OCI-LY3 (cell line): Measurements from ENCODE around the gene MSMP.

ENCODE experiments used
- H2AFZ ChIP-seq: fragments of 200-600, 300-600 bp; shearing (Covaris generic); 2 replicates; pipeline ENCODE4 v1.6.0; 2014; ENCODE audit warnings: antibody characterized with exemption, low read depth, low read length
- H3K27ac ChIP-seq: fragments of 200-600, 300-600 bp; sonication (generic); 2 replicates; pipeline ENCODE4 v1.5.1; 2014; ENCODE audit warnings: mild to moderate bottlenecking, low read length, moderate library complexity, mixed read lengths
- H3K27me3 ChIP-seq: fragments of 200-600, 300-600 bp; sonication (generic); 2 replicates; pipeline ENCODE4 v1.6.1; 2014; ENCODE audit warnings: low read depth, low read length, mixed read lengths
- H3K36me3 ChIP-seq: fragments of 200-600, 300-600 bp; sonication (generic); replicated peaks from 2 replicates; pipeline ENCODE3; 2014; ENCODE audit warnings: low read depth, low read length, mixed read lengths
- H3K4me1 ChIP-seq: fragments of 300-600, 200-600 bp; sonication (generic); 2 replicates; pipeline ENCODE4 v1.6.1; 2014; ENCODE audit warnings: low read length, mixed read lengths
- H3K4me2 ChIP-seq: fragments of 200-600, 300-600 bp; sonication (generic); 2 replicates; pipeline ENCODE4 v1.6.1; 2014; ENCODE audit warnings: low read length, mixed read lengths
- H3K4me3 ChIP-seq: fragments of 300-600, 200-600 bp; sonication (generic); 2 replicates; pipeline ENCODE4 v1.5.1; 2014; ENCODE audit warnings: antibody characterized with exemption, mild to moderate bottlenecking, low read length, moderate library complexity
- H3K79me2 ChIP-seq: fragments of 300-600, 200-600 bp; shearing (Covaris generic); 2 replicates; pipeline ENCODE4 v1.6.1; 2014; ENCODE audit warnings: mild to moderate bottlenecking, low read length, mixed read lengths
- H3K9ac ChIP-seq: fragments of 300-600, 200-600 bp; shearing (Covaris generic); 2 replicates; pipeline ENCODE4 v1.6.0; 2014; ENCODE audit warnings: mild to moderate bottlenecking, low read length, moderate library complexity
- H3K9me3 ChIP-seq: fragments of 200-600, 300-600 bp; shearing (Covaris generic); 2 replicates; pipeline ENCODE4 v1.6.1; 2014; ENCODE audit warnings: low read length, mixed read lengths; ENCODE audit not compliant: insufficient read depth
- H4K20me1 ChIP-seq: fragments of 200-600, 300-600 bp; sonication (generic); 2 replicates; pipeline ENCODE4 v1.6.1; 2016; ENCODE audit warnings: low read length, mixed read lengths; ENCODE audit not compliant: insufficient read depth
- CTCF ChIP-seq: fragments of 200-600, 300-600 bp; sonication (generic); IDR thresholded peaks from 2 replicates; pipeline ENCODE4 v1.5.1; 2014; ENCODE audit warnings: antibody characterized with exemption, low read length, low read depth
- EZH2phosphoT487 ChIP-seq: fragments of 200-600 bp; shearing (Covaris generic); IDR thresholded peaks from 2 replicates; pipeline ENCODE4 v1.6.1; 2018; ENCODE audit warnings: antibody characterized with exemption, mixed run types, low read depth

Gene MSMP

GRCh38 chr9:35763803-35764202 is 9.7 kb upstream of the MSMP start:
- TF ChIP-seq EZH2phosphoT487 (no peak), CTCF (no peak)
- peaks cover 15% of the 10 kb centered on the region for H3K79me2 ChIP-seq
- H4K20me1 ChIP-seq = no peaks in the 10 kb centered on the region
- H3K4me3 ChIP-seq = no peak overlapping the region
- H3K9me3 ChIP-seq = no peaks in the 10 kb centered on the region
- no peak overlapping the region for H3K4me2 ChIP-seq
- no peak overlapping the region for H3K9ac ChIP-seq
- H3K27me3 ChIP-seq = no peaks in the 10 kb centered on the region
- no peak overlapping the region for H2AFZ ChIP-seq
- no peak overlapping the region for H3K27ac ChIP-seq
- H3K36me3 ChIP-seq = peaks cover 7% of the 10 kb centered on the region
- peaks cover 20% of the 10 kb centered on the region for H3K4me1 ChIP-seq

GRCh38 chr9:35763181-35763580 is 9.1 kb upstream of the MSMP start:
- peaks cover 7% of the 10 kb centered on the region for H3K36me3 ChIP-seq
- no peaks in the 10 kb centered on the region for H3K27me3 ChIP-seq
- H3K4me2 ChIP-seq = no peak overlapping the region
- H3K9me3 ChIP-seq = no peaks in the 10 kb centered on the region
- peaks cover 26% of the 10 kb centered on the region for H3K4me1 ChIP-seq
- no peak overlapping the region for H3K4me3 ChIP-seq
- H4K20me1 ChIP-seq = no peaks in the 10 kb centered on the region
- H3K79me2 ChIP-seq = peaks cover 21% of the 10 kb centered on the region
- TF ChIP-seq EZH2phosphoT487 (no peak), CTCF (no peak)
- H2AFZ ChIP-seq = no peak overlapping the region
- H3K27ac ChIP-seq = no peak overlapping the region
- no peak overlapping the region for H3K9ac ChIP-seq

GRCh38 chr9:35760651-35761050 is 6.6 kb upstream of the MSMP start:
- Histone ChIP-seq H3K27me3 (no peaks in the 10 kb centered on the region), H3K79me2 (peaks cover 32% of the 10 kb centered on the region)
- no peak for TF ChIP-seq CTCF
- no peak for TF ChIP-seq EZH2phosphoT487

GRCh38 chr9:35759795-35760194 is 5.7 kb upstream of the MSMP start:
- Histone ChIP-seq H4K20me1 (no peaks in the 10 kb centered on the region), H3K79me2 (peaks cover 32% of the 10 kb centered on the region), H3K9me3 (no peaks in the 10 kb centered on the region), H3K4me1 (peaks cover 34% of the 10 kb centered on the region), H3K27ac (no peak overlapping the region), H3K9ac (no peak overlapping the region), H3K36me3 (peaks cover 11% of the 10 kb centered on the region), H2AFZ (no peak overlapping the region), H3K4me3 (no peak overlapping the region), H3K4me2 (no peak overlapping the region), H3K27me3 (no peaks in the 10 kb centered on the region)
- TF ChIP-seq EZH2phosphoT487 (no peak), CTCF (0 out of 2 replicates have a peak, but pooled peaks have one; percentile 15)

More at GRCh38 chr9:35760651-35761050, 6.6 kb upstream of the MSMP start:
- no peak overlapping the region for H3K4me3 ChIP-seq
- peaks cover 7% of the 10 kb centered on the region for H3K36me3 ChIP-seq
- H4K20me1 ChIP-seq = no peaks in the 10 kb centered on the region
- no peaks in the 10 kb centered on the region for H3K9me3 ChIP-seq
- peaks cover 33% of the 10 kb centered on the region for H3K4me1 ChIP-seq
- H3K9ac ChIP-seq = no peak overlapping the region
- H3K4me2 ChIP-seq = no peak overlapping the region
- H2AFZ ChIP-seq = no peak overlapping the region
- H3K27ac ChIP-seq = no peak overlapping the region
